Progenitor cell of endocrine pancreas (in vitro differentiated cells): ENCODE measurements around the gene HIC1. TPM values are rescaled to one million over a fixed set of nuclear protein-coding genes. Genes with fewer than 3 reads are reported as not detected.

Experiments used
- DNase-seq: peaks from one replicate; pipeline ENCODE4 v3.0.0; 2021; ENCODE audit warnings: low spot score; ENCODE audit not compliant: unreplicated experiment
- H3K27ac Mint-ChIP-seq: 2 replicates; pipeline ENCODE4 v1.8.0; 2021; ENCODE audit warnings: mild to moderate bottlenecking, moderate library complexity, mixed read lengths
- H3K27me3 Mint-ChIP-seq: 2 replicates; pipeline ENCODE4 v1.8.0; 2021; ENCODE audit warnings: mixed read lengths
- H3K36me3 Mint-ChIP-seq: 2 replicates; pipeline ENCODE4 v1.8.0; 2022; ENCODE audit warnings: mixed read lengths; ENCODE audit not compliant: insufficient read depth
- H3K4me1 Mint-ChIP-seq: 2 replicates; pipeline ENCODE4 v1.8.0; 2021; ENCODE audit warnings: low read depth, mixed read lengths
- H3K4me3 Mint-ChIP-seq: 2 replicates; pipeline ENCODE4 v1.8.0; 2021; ENCODE audit warnings: low read depth, mild to moderate bottlenecking, moderate library complexity, mixed read lengths
- H3K9me3 Mint-ChIP-seq: 2 replicates; pipeline ENCODE4 v1.8.0; 2021; ENCODE audit warnings: low read depth, mixed read lengths
- total RNA-seq: library from RNA; stranded (reverse); gene quantifications from 2 replicates; pipeline ENCODE4 v1.2.1, GENCODE V29; 2021
- TF ChIP-seq, protein P1 (sequence below): fragments of 200-600 bp; sonication (generic); IDR thresholded peaks from one replicate; pipeline ENCODE4 v1.5.0; 2021; ENCODE audit warnings: antibody characterized with exemption, mild to moderate bottlenecking; ENCODE audit not compliant: unreplicated experiment

HIC1 gene
- total RNA-seq, 1 donor from 2014 or later = 0.86 TPM

DNA sequence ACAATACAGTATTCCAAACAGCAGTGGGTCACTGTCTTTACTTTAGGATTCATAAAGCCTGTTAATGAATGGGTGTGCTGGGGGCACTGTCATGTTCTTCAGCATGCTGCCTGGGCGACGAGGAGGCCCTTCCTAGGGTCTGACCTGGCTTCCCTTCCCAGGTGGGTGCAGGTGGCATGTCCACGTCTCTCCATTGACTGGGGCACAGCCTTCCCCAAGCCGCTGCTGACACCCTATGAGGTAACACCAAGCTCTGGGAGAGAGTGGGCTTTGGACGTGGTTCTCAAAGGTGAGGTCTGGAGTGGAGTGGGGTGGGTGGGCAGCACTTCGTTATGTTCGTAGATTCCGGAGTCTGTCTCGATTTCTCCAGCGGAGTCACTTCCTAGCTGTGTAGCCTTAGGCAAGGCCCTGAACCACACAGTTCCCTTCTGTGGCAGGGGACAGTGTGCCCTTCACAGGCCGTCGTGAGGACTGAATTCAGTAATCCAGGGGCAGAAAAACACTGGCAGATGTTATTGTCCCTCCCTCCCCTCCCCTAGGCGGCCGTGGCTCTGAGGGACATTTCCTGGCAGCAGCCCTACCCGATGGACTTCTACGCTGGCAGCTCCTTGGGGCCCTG is 13.9 kb upstream of the HIC1 start:
- Mint-ChIP-seq H3K9me3 (no peaks in the 10 kb centered on the region), H3K4me3 (peak overlapping the region; percentile 84), H3K27me3 (no peaks in the 10 kb centered on the region), H3K27ac (peak overlapping the region; percentile 89), H3K36me3 (peaks cover 19% of the 10 kb centered on the region), H3K4me1 (peaks cover 9% of the 10 kb centered on the region)
- no peak for DNase-seq
- TF ChIP-seq, protein P1, sequence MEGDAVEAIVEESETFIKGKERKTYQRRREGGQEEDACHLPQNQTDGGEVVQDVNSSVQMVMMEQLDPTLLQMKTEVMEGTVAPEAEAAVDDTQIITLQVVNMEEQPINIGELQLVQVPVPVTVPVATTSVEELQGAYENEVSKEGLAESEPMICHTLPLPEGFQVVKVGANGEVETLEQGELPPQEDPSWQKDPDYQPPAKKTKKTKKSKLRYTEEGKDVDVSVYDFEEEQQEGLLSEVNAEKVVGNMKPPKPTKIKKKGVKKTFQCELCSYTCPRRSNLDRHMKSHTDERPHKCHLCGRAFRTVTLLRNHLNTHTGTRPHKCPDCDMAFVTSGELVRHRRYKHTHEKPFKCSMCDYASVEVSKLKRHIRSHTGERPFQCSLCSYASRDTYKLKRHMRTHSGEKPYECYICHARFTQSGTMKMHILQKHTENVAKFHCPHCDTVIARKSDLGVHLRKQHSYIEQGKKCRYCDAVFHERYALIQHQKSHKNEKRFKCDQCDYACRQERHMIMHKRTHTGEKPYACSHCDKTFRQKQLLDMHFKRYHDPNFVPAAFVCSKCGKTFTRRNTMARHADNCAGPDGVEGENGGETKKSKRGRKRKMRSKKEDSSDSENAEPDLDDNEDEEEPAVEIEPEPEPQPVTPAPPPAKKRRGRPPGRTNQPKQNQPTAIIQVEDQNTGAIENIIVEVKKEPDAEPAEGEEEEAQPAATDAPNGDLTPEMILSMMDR = no peak

DNA sequence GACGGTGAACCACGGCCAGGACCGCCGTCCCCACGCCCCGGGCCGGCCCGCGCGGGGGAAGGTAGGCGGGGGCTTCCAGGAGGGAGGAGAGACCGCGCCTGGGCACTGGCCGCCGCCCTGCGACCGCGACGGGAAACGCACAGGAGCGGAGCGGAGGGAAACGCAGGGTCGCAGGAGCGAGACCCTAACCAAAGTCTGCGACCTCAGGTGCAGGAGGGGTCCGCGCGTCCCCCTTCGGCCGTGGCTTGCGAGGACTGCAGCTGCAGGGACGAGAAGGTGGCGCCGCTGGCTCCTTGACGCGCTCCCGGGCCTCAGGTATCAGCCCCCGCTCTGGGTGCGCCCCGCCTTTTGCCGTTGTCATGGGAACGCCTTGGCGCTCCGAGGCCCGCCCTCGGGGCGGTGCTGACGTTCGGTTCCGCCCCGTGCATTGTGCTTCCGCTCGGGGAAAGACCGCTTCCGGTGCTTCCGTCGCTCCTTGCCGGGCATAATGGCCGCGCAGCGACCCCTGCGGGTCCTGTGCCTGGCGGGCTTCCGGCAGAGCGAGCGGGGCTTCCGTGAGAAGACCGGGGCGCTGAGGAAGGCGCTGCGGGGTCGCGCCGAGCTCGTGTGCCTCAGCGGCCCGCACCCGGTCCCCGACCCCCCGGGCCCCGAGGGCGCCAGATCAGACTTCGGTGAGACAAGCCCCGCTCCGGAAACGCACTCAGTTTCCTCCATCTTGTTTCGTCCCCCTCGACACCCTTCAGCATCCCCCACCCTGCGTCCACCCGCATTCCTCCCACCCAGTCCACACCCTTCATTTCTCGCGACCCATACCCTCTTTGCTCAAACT is 13.1 kb upstream of the HIC1 start, which contains the start of gene OVCA2:
Gene OVCA2, plus strand, starts transcription at position 462 of the 829 bp plus-strand sequence. Its CDS starts 26 bp downstream, at position 488.
- peak within 1 kb of the TSS; percentile 93 for H3K27ac Mint-ChIP-seq
- TF ChIP-seq, protein P1 = peak; percentile 59
- no peaks in the 10 kb centered on the region for H3K9me3 Mint-ChIP-seq
- H3K27me3 Mint-ChIP-seq = no peaks in the 10 kb centered on the region
- H3K4me3 Mint-ChIP-seq = peak within 1 kb of the TSS; percentile 84
- DNase-seq = peak; percentile 91
- peaks cover 14% of the 10 kb centered on the region for H3K36me3 Mint-ChIP-seq
- peaks cover 9% of the 10 kb centered on the region for H3K4me1 Mint-ChIP-seq

DNA sequence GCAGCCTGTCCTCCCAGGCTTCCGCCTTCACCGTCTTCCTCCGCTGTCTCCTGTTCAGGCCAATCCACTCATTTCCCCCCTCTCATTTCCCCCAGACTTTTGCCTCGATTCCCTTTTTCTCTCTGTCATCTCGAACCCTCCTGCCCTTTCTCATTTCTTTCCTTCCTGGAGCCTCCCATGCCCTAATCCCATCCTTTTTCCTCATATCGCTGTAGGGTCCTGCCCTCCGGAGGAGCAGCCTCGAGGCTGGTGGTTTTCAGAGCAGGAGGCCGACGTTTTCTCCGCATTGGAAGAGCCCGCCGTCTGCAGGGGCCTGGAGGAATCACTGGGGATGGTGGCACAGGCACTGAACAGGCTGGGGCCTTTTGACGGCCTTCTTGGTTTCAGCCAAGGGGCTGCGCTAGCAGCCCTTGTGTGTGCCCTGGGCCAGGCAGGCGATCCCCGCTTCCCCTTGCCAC is 12.5 kb upstream of the HIC1 start:
- H3K27me3 Mint-ChIP-seq = no peaks in the 10 kb centered on the region
- no peaks in the 10 kb centered on the region for H3K9me3 Mint-ChIP-seq
- peak overlapping the region; percentile 84 for H3K4me3 Mint-ChIP-seq
- H3K27ac Mint-ChIP-seq = peak overlapping the region; percentile 93
- peaks cover 9% of the 10 kb centered on the region for H3K4me1 Mint-ChIP-seq
- peaks cover 12% of the 10 kb centered on the region for H3K36me3 Mint-ChIP-seq
- DNase-seq = no peak
- TF ChIP-seq, protein P1 = peak; percentile 13

DNA sequence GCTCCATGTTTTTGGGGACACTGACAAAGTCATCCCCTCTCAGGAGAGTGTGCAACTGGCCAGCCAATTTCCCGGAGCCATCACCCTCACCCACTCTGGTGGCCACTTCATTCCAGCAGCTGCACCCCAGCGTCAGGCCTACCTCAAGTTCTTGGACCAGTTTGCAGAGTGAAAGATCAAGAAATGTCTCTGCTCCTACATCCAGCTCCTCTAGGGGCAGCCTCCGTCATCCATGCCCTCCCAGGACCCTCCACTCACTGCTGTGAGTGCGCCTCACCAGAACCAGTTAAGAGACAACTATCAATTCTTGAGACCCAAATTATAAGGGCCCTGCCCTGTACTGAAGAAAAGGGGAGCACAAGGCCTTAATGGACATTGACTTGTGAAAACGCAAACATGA is 12.0 kb upstream of the HIC1 start:
- Mint-ChIP-seq H3K4me1 (peaks cover 9% of the 10 kb centered on the region), H3K4me3 (peak overlapping the region; percentile 84), H3K27me3 (peaks cover 2% of the 10 kb centered on the region), H3K27ac (peak overlapping the region; percentile 93), H3K36me3 (peaks cover 9% of the 10 kb centered on the region), H3K9me3 (no peaks in the 10 kb centered on the region)
- TF ChIP-seq, protein P1 = no peak
- DNase-seq = no peak

DNA sequence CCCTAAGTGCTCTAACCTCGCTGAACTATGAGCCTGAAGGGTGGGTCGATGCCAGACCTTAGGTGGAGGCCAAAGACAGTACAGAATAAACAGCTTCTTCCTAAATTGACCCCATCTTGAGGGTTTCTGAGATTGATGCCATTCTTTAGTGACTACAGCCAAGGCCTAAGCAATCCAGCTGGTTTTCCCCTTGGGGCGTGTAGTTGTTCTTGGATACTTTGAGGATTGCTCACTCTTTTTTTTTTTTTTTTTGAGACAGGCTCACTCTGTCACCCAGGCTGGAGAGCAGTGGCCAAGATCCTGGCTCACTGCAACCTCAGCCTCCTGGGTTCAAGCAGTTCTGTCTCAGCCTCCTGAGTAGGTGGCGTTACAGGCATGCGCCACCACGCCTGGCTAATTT is 11.1 kb upstream of the HIC1 start:
- H3K27ac Mint-ChIP-seq = no peak overlapping the region
- peaks cover 9% of the 10 kb centered on the region for H3K27me3 Mint-ChIP-seq
- TF ChIP-seq, protein P1 = no peak
- H3K36me3 Mint-ChIP-seq = peaks cover 6% of the 10 kb centered on the region
- H3K4me3 Mint-ChIP-seq = no peak overlapping the region
- DNase-seq = no peak
- H3K4me1 Mint-ChIP-seq = peaks cover 11% of the 10 kb centered on the region
- no peaks in the 10 kb centered on the region for H3K9me3 Mint-ChIP-seq
